GM19238 (cell line): ENCODE data around the gene CD276.

Experiments
- DNase-seq: peaks from one replicate; pipeline ENCODE4 v3.0.0; 2011; ENCODE audit warnings: low spot score; ENCODE audit not compliant: insufficient read length

CD276 gene

DNA sequence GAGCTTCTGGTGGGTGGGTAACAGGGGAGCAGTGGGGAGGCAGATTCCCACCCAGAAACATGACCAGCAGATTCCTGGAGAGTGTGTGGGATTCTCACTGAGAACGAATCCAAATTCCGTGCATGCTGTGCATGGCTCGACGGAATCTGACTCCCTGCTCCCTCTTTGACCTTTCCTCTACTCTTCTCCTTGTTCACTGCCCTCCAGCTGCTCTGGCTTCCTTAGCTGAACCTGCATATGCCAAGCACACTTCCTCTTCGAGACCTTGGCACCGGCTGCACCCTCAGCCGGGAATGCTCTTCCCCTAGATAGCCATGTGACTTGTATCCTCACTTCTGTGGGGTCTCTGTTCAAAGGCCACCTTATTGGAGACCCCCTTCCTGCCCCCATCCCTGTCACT lies 62.7 kb downstream of the CD276 start:
- DNase-seq: no peak

DNA sequence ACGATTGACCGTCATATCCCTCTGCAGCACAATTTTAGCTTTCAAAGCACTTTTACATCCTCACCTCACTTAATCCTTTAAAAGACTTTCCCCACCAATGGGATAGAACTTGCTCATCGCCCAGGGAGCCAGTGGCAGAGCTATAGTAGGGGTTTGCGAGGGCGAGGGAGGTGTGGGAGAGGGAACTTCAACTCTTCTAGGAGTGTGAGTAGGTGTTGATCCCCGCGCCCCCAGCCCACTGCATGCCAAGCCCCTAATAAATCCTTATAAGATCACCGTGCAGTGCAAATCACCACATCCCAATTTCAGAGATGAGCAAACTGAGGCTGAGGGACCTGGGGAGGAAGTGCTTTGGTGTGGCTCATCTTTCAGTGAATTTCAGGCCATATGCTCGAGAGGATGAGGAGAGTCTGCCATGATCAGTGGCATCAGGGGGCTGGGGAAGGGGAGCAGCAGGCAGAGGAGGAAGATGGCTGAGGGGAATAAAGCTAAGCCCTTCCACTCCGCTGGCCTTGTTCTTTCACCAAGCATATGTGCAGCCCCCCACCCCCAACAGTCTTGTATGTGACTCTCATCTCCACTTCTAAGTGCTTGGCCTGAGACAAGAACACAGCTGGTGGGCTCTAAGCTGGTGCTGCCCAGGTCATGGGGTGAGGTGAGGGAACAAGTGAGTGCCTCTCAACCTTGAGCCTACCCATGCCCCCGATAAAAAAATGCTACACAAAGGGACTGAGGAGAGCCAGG lies 63.8 kb downstream of the CD276 start:
- DNase-seq: no peak

DNA sequence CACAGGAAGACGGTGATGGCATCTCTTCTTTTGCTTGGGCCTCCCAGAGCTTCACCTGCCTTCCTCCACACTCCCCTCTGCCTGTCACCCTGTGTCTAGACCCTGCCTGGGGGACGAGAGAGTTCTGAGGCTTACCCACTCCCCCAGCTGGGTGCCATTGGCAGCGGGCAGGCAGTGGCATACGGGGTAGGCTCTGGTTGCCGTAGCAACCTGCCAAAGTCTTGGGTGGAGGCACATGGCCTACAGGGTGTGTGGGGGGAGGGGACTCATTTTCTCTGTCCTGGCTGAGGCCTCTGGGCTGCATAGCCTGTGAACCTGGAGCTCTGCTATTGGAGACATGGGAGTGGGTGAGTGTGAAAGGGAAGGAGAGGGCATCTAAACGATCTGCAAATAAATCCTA lies 64.5 kb downstream of the CD276 start:
- DNase-seq: no peak

DNA sequence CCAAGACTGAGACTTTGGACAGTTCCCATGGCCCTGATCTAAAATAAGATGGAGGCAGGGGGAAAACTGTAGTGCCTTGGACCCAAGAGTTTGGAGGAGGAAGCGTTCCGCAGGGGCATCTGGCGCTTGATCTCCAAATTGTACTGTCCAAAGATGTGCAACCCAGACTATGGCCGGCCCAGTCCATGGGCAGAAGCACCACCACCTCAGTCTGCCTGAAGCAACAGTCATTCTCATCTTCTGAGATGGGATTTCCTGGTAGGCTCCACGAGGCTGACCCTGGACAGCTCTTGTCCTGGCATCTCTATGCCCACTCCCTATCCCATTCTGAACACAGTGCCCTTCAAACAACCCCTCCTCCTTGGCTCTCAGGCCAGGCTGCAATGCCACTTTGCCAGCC lies 65.3 kb downstream of the CD276 start:
- no peak for DNase-seq

DNA sequence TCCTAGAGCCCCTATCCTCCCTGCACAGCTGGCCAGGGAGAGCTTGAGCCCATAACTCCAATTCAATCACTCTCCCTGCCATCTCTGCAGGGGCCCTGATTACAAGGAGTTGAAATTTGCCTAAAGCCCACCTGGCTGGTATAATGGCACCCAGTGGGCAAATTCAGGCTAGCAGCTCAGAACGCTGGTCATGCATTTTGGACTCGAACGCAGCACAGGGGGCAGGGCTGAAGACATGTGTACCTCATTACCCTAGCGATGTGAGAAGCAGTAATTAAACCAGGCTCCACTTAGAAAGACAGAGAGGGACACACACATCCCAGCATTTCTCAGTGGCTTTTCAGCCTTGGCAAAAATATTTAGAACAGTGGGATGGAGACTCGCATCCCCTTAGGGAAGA lies 65.8 kb downstream of the CD276 start:
- no peak for DNase-seq

DNA sequence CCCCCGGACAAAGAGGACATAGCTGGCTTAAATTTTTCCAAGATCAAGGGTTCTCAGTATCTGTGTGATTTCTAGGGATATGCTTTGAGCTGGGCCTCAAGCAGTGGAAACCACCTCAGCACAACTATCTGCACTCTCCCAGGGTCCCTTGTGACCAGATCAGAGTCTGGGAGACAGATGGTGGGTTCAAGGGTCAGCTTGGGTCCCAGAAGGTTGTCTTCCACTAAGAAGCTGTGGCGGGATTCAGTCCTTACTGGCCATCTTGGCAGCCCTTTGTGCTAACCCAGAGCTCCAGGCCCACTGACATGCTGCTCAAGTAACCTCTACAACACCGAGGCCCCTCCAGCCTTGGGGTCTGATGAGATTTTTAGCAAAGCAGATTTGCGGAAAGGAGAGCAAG lies 66.3 kb downstream of the CD276 start:
- no peak for DNase-seq

DNA sequence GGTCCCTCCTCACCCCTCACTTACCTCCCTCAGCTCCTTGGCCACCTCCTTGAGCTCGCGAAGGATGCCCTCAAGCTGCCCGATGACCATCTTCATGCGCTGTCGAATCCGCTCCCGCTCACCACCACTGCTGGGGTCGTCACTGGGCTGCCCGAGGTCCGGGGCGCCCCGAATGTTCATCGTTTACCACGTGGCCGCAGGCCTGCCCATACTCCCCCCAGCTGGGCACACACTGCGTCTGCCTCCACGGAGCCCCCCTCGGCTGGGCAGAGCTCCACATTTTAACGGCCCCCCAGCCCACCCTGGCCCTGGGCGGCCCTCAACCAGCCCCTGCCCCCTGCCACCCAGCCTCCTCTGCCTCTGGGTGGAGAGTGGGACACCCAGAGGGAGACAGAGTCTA lies 66.8 kb downstream of the CD276 start:
- DNase-seq: no peak

DNA sequence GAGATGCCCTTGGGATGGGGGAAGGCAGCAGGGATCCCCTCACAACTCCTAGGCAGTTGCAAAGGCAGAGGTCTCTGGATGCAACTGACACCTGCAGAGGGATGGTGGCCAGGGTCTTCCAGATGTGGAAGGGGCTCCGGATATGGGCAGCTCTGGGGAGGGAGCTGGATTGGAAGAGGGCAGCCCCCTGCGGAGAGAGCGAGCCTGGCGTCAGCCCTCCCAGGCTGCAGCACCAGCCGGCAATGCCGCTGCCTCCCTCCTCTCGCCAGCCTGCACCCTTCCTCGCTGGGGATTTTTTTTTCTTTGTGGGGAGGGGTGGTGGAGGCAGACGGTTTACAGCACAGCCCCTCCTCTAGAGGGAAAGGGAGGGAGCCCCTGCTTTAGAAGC lies 67.3 kb downstream of the CD276 start:
- DNase-seq: no peak

DNA sequence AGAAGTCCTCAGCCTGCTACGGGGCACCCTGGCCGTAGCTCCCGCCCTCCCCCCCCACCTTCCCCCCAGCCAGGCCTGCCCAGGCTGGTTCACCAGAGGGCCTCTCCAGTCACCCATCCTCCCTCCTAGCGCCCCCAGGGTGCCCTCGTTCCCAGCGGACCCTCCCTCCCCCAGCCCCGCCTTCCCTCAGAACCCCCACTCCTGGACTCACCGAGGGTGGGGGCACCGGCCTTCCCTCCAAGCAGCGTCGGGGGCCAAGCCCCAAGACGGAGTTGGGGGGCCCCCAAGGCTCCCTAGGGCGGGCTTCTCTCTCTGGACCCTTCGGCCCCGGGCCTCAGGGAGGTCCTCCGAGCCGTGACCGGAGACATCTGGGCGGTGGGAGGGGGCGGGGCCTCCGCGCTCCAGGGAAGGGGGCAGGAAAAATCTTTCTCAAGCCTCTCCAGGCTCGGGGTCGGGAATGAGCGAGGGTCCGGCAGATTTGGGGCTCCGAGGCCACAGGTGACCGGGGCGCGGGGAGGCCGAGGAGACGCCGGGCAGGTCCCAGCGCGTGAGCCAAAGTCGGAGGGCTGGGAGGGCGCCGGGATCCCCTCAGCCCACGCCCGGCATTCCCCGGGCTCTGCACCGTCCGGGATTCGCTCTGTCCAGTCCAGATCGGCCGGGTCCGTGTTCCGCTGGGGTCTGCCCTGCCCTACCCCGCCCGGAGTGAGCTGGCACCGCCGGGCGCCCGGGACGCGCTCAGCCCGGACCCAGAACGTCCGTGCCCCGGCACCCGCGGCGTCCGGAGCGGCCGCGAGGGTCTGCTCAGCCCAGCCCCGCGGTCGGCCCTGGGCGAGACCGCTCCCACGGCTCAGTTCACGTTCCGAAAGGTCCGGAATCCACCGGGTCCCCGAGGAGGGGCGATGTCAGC lies 68.0 kb downstream of the CD276 start:
- DNase-seq: no peak

DNA sequence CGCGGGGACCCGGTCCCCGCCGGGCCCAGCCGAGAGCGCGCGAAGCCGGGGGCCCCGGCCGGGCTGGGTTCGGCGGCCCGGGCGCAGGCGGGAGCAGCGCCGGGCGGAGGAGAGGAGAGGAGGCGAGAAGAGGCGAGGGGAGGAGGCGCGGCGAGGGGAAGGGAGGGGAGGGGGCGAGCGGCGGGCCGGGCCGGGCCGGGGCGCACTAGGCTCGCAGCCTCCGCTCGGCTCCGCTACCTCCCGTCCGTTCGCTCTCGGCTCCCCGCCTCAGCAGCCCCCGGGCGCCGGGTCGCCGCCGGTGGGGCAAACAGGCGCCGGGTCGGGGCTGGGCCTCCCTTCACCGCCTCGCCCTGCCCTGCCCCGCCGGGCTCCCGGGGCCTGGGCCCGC lies 68.6 kb downstream of the CD276 start:
- no peak for DNase-seq

DNA sequence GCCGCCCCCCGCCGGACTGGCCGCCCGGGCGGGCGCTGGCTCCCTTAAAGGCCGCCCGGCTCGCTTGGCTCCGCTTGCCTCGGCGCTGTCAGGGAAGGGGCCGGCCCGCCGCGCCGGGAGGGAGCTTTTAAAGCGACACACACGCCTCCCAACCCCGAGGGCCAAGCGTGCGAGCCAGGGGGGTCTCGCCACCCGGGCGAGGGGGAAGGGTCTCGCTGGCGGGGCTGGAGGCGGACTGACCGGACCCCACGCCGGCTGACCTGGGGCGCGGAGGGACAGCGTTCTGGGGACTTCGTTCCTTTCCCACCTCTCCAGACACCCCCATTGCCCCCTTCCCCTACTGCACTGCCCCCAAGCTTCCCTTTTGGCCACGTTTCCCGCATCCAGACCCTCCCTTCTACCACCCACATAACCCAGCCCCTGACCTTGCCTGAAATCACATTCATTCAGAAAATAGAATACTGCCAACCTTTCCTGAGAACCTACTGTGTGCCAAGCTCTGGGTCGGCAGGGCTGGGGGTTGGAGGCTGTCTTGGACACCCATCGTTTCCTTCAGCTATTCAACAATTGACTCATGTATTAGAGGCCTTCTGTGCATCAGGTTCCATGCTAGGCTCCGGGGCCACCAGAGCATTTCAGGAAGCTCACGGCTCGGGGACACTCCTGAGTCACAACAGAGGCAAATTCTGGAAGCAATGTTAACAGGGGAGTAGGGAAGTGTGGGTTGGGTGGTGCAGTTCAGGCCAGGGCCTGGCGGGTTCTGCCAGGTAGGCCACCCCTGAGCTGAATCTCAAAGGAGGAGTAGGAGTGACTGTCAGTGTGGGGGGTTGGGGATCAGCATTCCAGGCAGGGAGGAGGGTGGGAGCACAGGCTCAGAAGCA lies 69.3 kb downstream of the CD276 start, which contains the start of gene INSYN1:
TSS of gene INSYN1 (minus strand) at position 102 of the 881 bp plus-strand sequence. CDS start 2,221 bp downstream, outside the sequence.
- no peak for DNase-seq

DNA sequence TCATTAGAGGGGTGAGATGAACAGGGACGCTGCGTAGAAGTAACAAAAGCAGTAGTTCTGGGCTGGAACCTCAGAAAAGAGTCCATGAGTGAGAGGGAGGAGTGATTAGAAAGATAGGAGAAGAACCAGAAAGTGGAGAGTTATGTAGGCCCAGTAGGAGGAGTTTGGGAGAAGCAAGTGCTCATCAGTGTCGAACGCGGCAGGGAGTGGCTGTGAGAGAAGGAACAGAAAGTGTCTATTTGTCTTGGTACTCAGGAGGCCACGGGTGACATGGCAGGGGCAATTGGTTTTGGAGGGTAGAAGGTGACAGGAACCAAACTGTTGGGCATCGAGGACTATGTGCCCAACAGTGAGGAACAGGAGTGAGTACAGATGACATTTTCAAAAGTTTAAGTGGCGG lies 70.3 kb downstream of the CD276 start:
- no peak for DNase-seq

DNA sequence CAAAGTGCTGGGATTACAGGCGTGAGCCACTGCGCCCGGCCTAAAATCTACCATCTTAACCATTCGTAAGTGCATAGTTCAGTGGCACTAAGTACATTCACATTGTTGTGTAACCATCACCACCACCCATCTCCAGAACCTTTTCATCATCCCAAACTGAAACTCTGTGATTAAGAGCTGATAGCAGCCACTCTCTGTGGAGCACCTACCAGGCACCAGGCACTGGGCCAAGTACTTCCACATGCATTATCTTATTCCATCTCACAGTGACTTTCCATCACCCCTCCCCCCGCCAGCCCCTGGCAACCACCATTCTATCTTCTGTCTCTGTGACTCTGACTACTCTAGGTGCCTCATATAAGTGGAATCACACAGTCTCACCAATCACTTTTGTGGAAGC lies 71.3 kb downstream of the CD276 start:
- DNase-seq: no peak

DNA sequence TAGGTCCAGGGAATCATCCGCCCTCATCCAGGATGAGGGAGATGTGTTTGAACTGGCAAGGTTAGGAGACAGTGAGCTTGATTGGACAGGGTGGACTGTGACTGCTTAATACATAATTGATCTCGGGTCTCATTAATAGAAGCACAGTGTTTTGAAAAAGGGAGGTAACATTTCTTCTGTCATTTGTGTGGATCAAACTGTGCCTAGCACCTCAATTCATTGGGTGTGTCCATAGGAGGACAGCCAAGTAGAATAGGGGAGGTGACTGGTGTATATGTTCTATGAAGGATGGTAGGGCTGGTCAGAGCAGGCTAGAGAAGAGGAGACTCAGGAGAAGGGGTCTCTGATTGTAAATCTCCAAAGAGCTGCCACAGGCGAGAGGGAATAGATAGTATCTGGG lies 71.8 kb downstream of the CD276 start:
- DNase-seq: no peak

DNA sequence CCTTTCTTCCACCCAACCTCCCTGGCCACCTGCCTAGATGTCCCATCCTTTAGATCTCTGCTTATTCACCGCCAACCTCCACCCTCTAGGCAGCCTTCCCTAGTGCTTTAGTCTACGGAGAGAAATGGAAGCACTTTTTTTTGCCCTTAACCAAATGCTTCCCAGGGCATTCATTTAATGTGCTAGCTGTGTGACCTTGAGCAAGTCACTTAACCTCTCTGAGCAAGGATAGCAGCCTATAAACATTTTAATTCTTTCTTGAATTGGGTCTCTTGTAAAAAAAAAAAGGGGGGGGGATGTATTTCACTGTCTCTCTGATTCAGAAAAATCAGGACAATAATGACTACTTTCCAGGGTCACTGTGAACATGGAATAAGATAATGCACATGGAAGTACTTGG lies 72.2 kb downstream of the CD276 start:
- no peak for DNase-seq

DNA sequence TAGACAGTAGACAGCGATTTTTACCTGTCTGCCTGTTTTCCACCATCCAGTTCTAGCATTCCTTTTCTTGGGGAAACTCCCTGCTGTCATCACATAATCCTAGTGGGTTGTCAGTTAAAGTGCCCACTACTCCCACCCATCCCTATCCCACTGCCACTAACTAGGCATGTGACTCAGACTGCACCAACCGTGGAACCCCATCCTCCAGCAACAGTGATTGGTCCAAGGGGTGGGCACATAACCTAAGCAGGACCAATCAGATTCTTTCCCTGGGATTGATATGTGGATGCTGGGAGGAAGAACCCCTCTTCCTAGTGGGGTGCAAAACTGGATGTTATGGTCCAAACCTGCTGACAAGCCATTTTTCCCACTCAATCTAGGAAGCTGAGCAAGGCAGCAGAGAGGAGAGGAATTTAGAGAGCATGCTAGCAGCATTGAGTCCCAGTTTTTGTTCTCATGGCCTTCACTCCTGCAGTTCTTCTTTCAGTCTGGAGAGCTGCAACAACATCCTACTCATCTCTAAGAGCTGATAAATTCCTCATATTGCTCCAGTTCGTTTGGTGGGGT lies 72.8 kb downstream of the CD276 start:
- no peak for DNase-seq

DNA sequence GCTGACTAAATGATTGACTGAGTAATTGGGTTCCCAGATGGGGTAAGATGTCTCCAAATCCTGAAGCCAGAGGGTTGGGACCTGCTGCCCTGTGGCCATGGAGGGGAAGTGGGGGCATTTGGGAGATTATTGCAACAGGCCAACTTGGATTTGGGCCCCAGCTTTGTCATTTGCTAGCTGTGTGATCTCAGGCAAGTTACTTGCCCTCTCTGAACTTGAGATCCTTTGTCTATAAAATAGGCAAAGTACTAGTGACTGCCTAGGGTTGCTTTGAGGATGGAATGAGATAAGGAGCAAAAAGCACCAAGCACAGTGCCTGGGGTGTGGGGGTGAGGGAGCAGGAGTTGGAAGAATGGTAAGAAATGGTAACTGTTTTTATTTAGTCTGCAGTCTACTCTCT lies 73.4 kb downstream of the CD276 start:
- no peak for DNase-seq

DNA sequence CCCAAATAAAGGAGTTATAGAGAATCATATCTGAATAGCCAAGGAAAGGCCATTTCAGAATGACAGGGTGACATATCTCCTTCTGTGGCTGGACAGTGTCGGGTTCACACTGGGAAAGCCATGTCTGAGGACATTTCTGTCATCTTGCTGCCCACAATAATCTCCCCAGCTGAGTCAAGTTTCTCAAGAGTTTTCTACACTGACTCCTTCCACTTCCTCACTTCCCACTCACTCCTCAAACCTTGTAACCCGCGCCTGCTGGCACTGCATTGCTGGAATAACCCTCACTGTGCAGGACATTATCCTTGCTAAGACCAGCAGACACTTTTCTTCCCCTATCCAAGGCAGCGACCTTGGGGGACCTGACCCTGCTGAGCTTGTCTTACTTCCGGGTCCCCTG lies 74.3 kb downstream of the CD276 start:
- no peak for DNase-seq

DNA sequence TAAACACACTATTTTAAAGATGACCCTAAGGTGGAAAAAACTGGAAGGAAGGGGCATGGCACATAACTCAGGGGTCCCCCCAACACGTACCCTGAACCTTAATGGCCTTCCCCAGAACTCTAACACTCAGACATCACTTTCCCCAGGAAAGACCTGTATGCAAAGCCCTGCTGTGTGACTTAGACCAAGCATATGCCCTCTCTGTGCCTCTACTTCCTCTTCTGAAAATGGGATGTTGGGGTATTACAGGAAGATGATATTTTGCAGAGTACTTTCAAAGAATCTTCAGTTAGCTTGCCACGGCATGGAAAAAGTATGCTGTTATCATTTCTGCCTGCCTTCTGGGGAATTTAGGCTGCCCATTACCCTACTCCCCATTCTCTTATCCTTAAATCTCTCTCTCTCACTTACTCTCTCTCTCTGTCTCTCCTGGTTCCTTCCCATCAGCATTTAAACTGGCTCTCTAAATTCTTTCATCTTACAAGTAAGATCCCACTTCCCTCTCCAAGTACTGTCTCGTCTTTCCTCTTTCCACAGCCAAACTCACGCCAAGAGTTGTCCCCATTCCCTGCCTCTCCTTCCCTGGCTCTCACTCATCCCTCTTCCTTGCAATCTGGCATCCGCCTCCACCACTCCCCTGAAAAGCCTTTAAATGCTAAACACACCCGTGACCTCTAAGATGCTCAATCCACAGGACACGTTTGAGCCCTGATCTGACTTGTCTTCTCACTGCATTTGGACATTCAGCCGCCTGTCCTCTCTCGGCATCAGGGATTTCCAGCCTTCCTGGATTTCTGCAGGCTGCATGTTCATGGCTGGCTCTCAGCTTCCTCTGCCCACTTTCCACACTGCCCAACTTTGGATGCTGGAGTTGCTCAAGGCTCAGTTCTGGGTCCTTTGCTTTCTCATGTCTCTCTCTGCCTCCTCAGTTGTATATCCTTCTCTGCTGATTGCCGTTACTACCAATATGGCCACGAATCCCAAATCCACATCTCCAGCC lies 76.4 kb downstream of the CD276 start:
- no peak for DNase-seq

DNA sequence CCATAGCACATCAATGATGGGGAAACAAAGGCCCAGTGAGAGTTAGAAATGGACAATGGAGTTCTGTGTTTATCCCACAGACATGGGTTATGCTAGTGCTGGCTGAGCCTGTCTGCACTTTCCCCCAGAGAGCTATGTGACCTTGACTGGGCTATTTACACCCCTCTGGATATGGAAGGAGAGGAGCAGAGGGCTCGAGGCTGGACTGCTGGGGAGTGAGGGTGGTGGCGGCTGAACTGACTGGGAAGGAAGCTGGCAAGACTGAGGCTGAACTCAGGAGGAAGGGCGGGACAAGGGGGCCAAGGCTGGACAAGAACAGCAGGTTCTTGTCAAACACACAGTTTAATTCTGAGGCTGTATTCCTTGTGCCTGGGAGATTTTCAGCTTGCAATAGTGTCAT lies 79.7 kb downstream of the CD276 start:
- DNase-seq: no peak
